OCI-LY1 (cell line): ENCODE measurements around the gene RUVBL1.

Experiments
- H2AFZ ChIP-seq: fragments of 200-600 bp; sonication (generic), shearing (Covaris generic); 2 replicates; pipeline ENCODE4 v1.6.0; 2014; ENCODE audit warnings: antibody characterized with exemption, mild to moderate bottlenecking, low read length
- H3F3A ChIP-seq: fragments of 200-600 bp; sonication (generic), shearing (Covaris generic); 2 replicates; pipeline ENCODE4 v1.6.0; 2014; ENCODE audit warnings: mild to moderate bottlenecking, antibody characterized with exemption, low read length, moderate library complexity; ENCODE audit not compliant: insufficient read depth
- H3K27ac ChIP-seq: fragments of 200-600 bp; sonication (generic); 2 replicates; pipeline ENCODE4 v1.5.1; 2014; ENCODE audit warnings: low read length, mixed run types, mild to moderate bottlenecking, low read depth; ENCODE audit not compliant: poor library complexity, severe bottlenecking
- H3K27me3 ChIP-seq: fragments of 200-600 bp; sonication (generic); 2 replicates; pipeline ENCODE4 v1.6.0; 2014; ENCODE audit warnings: antibody characterized with exemption, mild to moderate bottlenecking, low read length, moderate library complexity; ENCODE audit not compliant: insufficient read depth
- H3K36me3 ChIP-seq: fragments of 200-600 bp; sonication (generic); 2 replicates; pipeline ENCODE4 v1.6.1; 2014; ENCODE audit warnings: mild to moderate bottlenecking, antibody characterized with exemption, low read length, moderate library complexity, mixed read lengths; ENCODE audit not compliant: insufficient read depth
- H3K4me1 ChIP-seq: fragments of 200-600 bp; sonication (generic); 2 replicates; pipeline ENCODE4 v1.5.1; 2014; ENCODE audit warnings: mild to moderate bottlenecking, low read length, moderate library complexity; ENCODE audit not compliant: insufficient read depth, severe bottlenecking
- H3K4me2 ChIP-seq: fragments of 200-600 bp; sonication (generic), shearing (Covaris generic); 2 replicates; pipeline ENCODE4 v1.6.1; 2014; ENCODE audit warnings: low read length
- H3K4me3 ChIP-seq: fragments of 200-600 bp; sonication (generic); 2 replicates; pipeline ENCODE4 v1.5.1; 2014; ENCODE audit warnings: low read length, low read depth, mild to moderate bottlenecking, mixed read lengths; ENCODE audit not compliant: poor library complexity, severe bottlenecking
- H3K79me2 ChIP-seq: fragments of 200-600 bp; shearing (Covaris generic); 2 replicates; pipeline ENCODE4 v1.6.1; 2016; ENCODE audit warnings: mixed run types, low read length, mixed read lengths; ENCODE audit not compliant: insufficient read depth
- H3K9ac ChIP-seq: fragments of 200-600 bp; sonication (generic), shearing (Covaris generic); 2 replicates; pipeline ENCODE4 v1.6.1; 2014; ENCODE audit warnings: mild to moderate bottlenecking, low read length, mixed read lengths
- H3K9me2 ChIP-seq: fragments of 200-600 bp; sonication (generic), shearing (Covaris generic); 2 replicates; pipeline ENCODE4 v1.6.1; 2014; ENCODE audit warnings: low read depth, mild to moderate bottlenecking, low read length, mixed read lengths
- H3K9me3 ChIP-seq: fragments of 200-600 bp; shearing (Covaris generic); 2 replicates; pipeline ENCODE4 v1.6.1; 2014; ENCODE audit warnings: low read length, mixed read lengths
- H4K20me1 ChIP-seq: fragments of 200-600 bp; sonication (generic), shearing (Covaris generic); 2 replicates; pipeline ENCODE4 v1.6.0; 2016; ENCODE audit warnings: mild to moderate bottlenecking, low read length; ENCODE audit not compliant: insufficient read depth
- CTCF ChIP-seq: fragments of 200-600 bp; sonication (generic), shearing (Covaris generic); IDR thresholded peaks from 2 replicates; pipeline ENCODE4 v1.5.1; 2017; ENCODE audit warnings: mild to moderate bottlenecking, antibody characterized with exemption, low read length, moderate library complexity, mixed read lengths
- EZH2 ChIP-seq: fragments of 200-600 bp; sonication (generic), shearing (Covaris generic); IDR thresholded peaks from 2 replicates; pipeline ENCODE4 v1.8.0; 2017; ENCODE audit warnings: borderline replicate concordance, mixed run types, mild to moderate bottlenecking, antibody characterized with exemption, low read length, moderate library complexity, mixed read lengths

RUVBL1 gene

DNA sequence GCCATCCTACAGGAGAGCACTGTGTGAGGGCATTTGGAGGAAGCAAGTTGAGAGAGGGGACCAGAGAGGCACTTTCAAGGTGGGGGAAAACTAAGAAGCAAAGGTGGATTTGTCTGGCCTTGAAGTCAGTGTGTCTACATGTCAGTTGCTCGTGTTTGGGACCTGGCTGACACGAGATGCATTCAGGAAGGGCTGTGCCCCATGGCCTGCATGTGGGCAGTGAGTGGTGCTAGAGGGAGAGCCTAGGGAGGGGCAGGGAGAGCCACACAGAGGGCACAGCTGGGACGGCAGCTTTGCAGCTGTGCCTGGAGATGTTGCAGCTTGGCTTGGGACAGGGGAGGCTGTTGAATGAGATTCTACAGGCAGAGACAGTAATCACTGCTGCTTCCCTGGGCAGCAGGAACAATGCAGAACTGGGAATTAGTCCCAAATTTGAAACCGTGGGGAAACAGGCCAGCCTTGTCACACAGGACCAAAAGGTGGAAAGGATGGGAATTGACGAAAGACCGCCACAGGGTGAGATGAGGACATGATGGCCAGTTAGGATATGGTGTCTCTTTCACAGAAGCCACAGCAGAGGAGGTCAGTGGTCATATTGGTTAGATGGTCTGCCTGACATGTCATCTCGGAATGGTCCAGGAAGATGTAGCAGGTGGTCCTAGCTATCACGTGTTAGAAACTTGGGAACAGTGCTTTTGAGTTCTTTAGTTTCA lies 61.4 kb downstream of the RUVBL1 start:
- Histone ChIP-seq H3K27me3 (no peaks in the 10 kb centered on the region), H3K9me2 (no peaks in the 10 kb centered on the region), H3F3A (no peaks in the 10 kb centered on the region; the same call in 1 of the 2 replicates), H3K4me1 (no peaks in the 10 kb centered on the region), H3K4me2 (no peak overlapping the region), H2AFZ (no peak overlapping the region), H3K27ac (no peak overlapping the region), H3K36me3 (peaks cover 96% of the 10 kb centered on the region), H3K4me3 (no peak overlapping the region), H4K20me1 (no peaks in the 10 kb centered on the region), H3K9ac (no peak overlapping the region), H3K79me2 (no peaks in the 10 kb centered on the region), H3K9me3 (no peaks in the 10 kb centered on the region)
- TF ChIP-seq EZH2: no peak
- no peak for TF ChIP-seq CTCF

GRCh38 chr3:128060473-128061381 lies 62.9 kb downstream of the RUVBL1 start:
- H3K4me1 ChIP-seq: peaks cover 2% of the 10 kb centered on the region
- no peak overlapping the region for H2AFZ ChIP-seq
- H3K27ac ChIP-seq: no peak overlapping the region
- no peaks in the 10 kb centered on the region for H4K20me1 ChIP-seq
- H3K9me2 ChIP-seq: no peaks in the 10 kb centered on the region
- no peak overlapping the region for H3K9ac ChIP-seq
- no peak overlapping the region for H3K4me3 ChIP-seq
- H3F3A ChIP-seq: no peaks in the 10 kb centered on the region
- no peaks in the 10 kb centered on the region for H3K9me3 ChIP-seq
- no peaks in the 10 kb centered on the region for H3K27me3 ChIP-seq
- H3K36me3 ChIP-seq: peaks cover 94% of the 10 kb centered on the region
- no peaks in the 10 kb centered on the region; the same call in 1 of the 2 replicates for H3K79me2 ChIP-seq
- TF ChIP-seq EZH2 (no peak), CTCF (no peak)
- no peak overlapping the region for H3K4me2 ChIP-seq

- peaks cover 36% of the 10 kb centered on the region for H3K4me1 ChIP-seq
- H3K9me2 ChIP-seq: no peaks in the 10 kb centered on the region
- H3K79me2 ChIP-seq: peaks cover 27% of the 10 kb centered on the region
- no peaks in the 10 kb centered on the region for H3K9me3 ChIP-seq
- no peaks in the 10 kb centered on the region for H3K27me3 ChIP-seq
- no peak for TF ChIP-seq EZH2
- TF ChIP-seq CTCF: no peak
- peaks cover 77% of the 10 kb centered on the region for H3K36me3 ChIP-seq
- no peak overlapping the region for H3K9ac ChIP-seq
- H3K4me2 ChIP-seq: no peak overlapping the region
- no peaks in the 10 kb centered on the region for H4K20me1 ChIP-seq
- no peaks in the 10 kb centered on the region for H3F3A ChIP-seq
- H3K27ac ChIP-seq: no peak overlapping the region
- H3K4me3 ChIP-seq: no peak overlapping the region
- H2AFZ ChIP-seq: no peak overlapping the region
Observed at GRCh38 chr3:128056258-128056657, 67.4 kb downstream of the RUVBL1 start.
